Nephron progenitor cell (in vitro differentiated cells): ENCODE data around the gene SEMA3C.
A peak's percentile ranks its signal among the peaks of the same experiment; 100 is the strongest.

Experiments used
- DNase-seq: peaks from one replicate; pipeline ENCODE4 v3.0.0; 2021
- H3K27ac Mint-ChIP-seq: 2 replicates; pipeline ENCODE4 v1.8.0; 2021; ENCODE audit warnings: mild to moderate bottlenecking, moderate library complexity, mixed read lengths
- H3K27me3 Mint-ChIP-seq: 2 replicates; pipeline ENCODE4 v1.8.0; 2021; ENCODE audit warnings: mild to moderate bottlenecking, low read depth, mixed read lengths; ENCODE audit not compliant: poor library complexity
- H3K36me3 Mint-ChIP-seq: 2 replicates; pipeline ENCODE4 v1.8.0; 2021; ENCODE audit warnings: low read depth, mixed read lengths
- H3K4me1 Mint-ChIP-seq: 2 replicates; pipeline ENCODE4 v1.8.0; 2021; ENCODE audit warnings: mixed read lengths
- H3K4me3 Mint-ChIP-seq: 2 replicates; pipeline ENCODE4 v1.8.0; 2021; ENCODE audit warnings: mild to moderate bottlenecking, moderate library complexity, mixed read lengths
- H3K9me3 Mint-ChIP-seq: 2 replicates; pipeline ENCODE4 v1.8.0; 2021; ENCODE audit warnings: mild to moderate bottlenecking, moderate library complexity, mixed read lengths
- TF ChIP-seq, protein P1 (sequence below): fragments of 200-600 bp; sonication (generic); IDR thresholded peaks from 2 replicates; pipeline ENCODE4 v1.5.0; 2021; ENCODE audit warnings: antibody characterized with exemption

Gene SEMA3C

DNA sequence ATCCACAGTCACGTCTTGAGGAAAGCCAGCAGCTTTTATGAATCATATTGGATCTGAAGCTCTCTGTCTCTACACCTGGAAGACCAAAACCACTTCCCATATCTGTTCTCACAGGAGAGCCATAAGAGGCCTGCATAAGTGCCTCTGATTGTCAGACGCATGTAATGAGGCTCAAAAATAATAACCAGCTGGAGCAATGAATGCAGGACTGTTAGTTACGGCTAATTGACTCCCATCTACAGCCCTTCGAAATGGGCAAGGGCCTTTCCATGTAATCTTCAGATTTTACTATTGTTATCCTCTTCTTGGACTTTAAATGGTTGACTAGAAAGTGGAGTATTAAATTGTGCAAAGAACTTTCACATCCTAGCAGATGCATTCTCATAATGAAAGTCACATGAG, 4.4 kb upstream of the SEMA3C start:
- H3K27me3 Mint-ChIP-seq: peaks cover 7% of the 10 kb centered on the region
- no peak overlapping the region for H3K4me3 Mint-ChIP-seq
- H3K4me1 Mint-ChIP-seq: peaks cover 63% of the 10 kb centered on the region
- peaks cover 4% of the 10 kb centered on the region for H3K36me3 Mint-ChIP-seq
- H3K9me3 Mint-ChIP-seq: peaks cover 6% of the 10 kb centered on the region
- TF ChIP-seq, protein P1, sequence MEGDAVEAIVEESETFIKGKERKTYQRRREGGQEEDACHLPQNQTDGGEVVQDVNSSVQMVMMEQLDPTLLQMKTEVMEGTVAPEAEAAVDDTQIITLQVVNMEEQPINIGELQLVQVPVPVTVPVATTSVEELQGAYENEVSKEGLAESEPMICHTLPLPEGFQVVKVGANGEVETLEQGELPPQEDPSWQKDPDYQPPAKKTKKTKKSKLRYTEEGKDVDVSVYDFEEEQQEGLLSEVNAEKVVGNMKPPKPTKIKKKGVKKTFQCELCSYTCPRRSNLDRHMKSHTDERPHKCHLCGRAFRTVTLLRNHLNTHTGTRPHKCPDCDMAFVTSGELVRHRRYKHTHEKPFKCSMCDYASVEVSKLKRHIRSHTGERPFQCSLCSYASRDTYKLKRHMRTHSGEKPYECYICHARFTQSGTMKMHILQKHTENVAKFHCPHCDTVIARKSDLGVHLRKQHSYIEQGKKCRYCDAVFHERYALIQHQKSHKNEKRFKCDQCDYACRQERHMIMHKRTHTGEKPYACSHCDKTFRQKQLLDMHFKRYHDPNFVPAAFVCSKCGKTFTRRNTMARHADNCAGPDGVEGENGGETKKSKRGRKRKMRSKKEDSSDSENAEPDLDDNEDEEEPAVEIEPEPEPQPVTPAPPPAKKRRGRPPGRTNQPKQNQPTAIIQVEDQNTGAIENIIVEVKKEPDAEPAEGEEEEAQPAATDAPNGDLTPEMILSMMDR: no peak
- no peak for DNase-seq
- no peak overlapping the region for H3K27ac Mint-ChIP-seq

DNA sequence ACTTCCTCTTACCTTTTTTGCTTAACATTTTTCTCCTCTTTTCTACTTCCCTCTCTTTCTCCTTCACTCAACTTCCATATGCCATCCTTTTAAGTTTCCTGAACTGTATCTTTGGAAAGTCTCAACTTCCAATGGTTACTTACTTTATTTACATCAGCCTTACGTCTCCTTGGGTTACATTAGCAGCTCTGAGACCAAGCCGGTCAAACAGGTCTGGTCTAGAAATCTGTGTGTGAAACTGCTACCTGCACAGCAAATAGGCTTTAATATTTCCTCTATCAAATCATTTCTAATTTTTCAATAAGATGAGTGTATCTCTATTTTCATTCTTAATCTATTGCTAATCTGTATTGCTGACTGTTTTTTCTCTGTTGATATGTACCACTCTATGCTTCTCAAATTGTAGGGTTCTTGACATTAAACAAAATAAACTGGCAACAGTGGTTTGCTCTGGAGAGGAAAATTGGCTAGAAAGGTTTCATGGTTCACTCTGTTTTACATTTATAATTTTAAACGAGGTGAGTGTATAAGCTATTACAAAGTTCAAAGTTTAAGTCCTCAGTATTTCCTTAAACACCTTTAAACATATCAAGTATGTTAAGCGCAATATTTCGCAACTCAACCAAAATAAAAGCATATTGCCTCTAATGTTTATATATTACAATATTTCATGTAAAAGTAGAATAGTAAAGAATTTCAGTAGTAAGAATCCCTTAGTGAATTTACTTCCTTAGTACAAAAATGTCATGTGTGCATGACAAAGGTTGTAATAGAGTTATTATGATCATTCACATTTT, 3.6 kb upstream of the SEMA3C start:
- Mint-ChIP-seq H3K4me3 (no peak overlapping the region), H3K27ac (peak overlapping the region; percentile 23), H3K9me3 (peaks cover 6% of the 10 kb centered on the region), H3K4me1 (peaks cover 71% of the 10 kb centered on the region), H3K36me3 (peaks cover 4% of the 10 kb centered on the region), H3K27me3 (peaks cover 7% of the 10 kb centered on the region)
- TF ChIP-seq, protein P1: no peak
- DNase-seq: no peak

DNA sequence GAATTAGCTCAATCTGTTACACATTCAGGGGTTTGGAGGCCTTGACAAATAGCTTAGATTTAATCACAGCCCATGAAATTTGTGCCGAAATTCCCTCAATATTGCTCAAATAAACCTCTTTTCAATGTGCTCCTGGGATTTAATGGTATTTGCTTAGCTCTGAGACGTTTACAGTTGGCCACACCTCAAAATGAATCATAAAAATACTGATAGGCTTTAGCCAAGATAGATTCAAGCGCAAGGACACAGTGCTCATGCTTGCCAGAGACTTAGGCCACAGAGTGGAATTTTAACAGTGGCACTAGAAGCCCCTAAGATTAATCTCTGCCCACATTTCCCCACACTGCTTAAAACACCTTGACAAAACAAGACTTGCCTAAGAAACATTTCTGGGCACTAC, 2.3 kb upstream of the SEMA3C start:
- no peak overlapping the region for H3K27ac Mint-ChIP-seq
- no peak overlapping the region for H3K4me3 Mint-ChIP-seq
- H3K4me1 Mint-ChIP-seq: peaks cover 84% of the 10 kb centered on the region
- H3K9me3 Mint-ChIP-seq: no peaks in the 10 kb centered on the region
- DNase-seq: no peak
- TF ChIP-seq, protein P1: no peak
- peaks cover 7% of the 10 kb centered on the region for H3K27me3 Mint-ChIP-seq
- H3K36me3 Mint-ChIP-seq: peaks cover 12% of the 10 kb centered on the region

- peaks cover 37% of the 10 kb centered on the region for H3K36me3 Mint-ChIP-seq
- H3K9me3 Mint-ChIP-seq: no peaks in the 10 kb centered on the region
- peaks cover 89% of the 10 kb centered on the region for H3K4me1 Mint-ChIP-seq
- H3K27me3 Mint-ChIP-seq: no peaks in the 10 kb centered on the region
- peak overlapping the region; percentile 74 for H3K27ac Mint-ChIP-seq
- peak; percentile 16 for DNase-seq
- H3K4me3 Mint-ChIP-seq: peak overlapping the region; percentile 93
- TF ChIP-seq, protein P1: no peak
These were observed 452 bp downstream of the SEMA3C start for GRCh38 chr7:80918399-80918798.

DNA sequence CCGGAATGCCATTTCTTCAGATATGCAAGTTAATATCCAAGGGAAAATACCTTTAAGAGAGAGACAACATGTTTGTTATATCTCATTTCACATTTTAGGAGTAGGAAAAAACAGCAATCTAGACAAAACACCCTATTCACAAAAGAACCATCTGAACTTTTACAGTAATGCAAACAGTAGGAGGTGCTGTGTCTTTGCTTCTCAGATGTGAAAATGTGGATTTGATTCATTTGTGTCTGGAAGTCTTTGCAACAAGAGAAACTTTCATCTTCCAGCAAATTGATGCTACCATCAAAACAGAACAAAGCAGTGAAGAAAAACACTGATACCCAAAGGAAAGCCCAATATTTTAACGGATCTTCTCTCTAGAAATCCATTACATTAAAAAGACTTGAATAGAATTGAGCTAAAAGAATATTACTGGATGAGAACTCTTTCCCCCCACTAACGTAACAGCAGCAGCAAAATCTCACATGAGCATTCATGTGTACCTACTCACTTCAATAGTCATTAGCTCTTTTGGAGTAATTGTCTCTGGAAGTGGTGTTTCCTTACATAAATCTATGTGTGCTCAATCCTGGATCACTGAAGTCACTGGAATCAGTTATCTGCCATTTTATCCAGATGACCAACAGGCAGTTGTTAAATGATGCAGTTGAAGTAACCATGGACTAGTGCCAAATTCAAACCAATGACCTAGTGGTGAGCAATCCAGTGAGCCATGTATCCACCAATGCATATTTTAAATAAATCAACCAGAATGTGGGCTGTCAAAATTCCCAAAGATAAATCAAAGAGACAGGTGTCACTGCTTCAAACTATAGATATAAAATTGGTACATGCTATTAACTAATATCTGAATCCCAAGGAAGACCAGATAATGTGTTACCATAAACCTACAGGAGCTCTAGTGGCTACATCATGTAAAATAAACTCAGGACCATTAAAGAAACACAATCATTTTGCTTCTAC, 1.8 kb downstream of the SEMA3C start:
- no peak overlapping the region for H3K27ac Mint-ChIP-seq
- TF ChIP-seq, protein P1: peak; percentile 24
- H3K4me3 Mint-ChIP-seq: peak overlapping the region; percentile 93
- H3K36me3 Mint-ChIP-seq: peaks cover 49% of the 10 kb centered on the region
- DNase-seq: no peak
- no peaks in the 10 kb centered on the region for H3K9me3 Mint-ChIP-seq
- H3K27me3 Mint-ChIP-seq: no peaks in the 10 kb centered on the region
- peaks cover 77% of the 10 kb centered on the region for H3K4me1 Mint-ChIP-seq
